NOMO-1 (cell line): ENCODE measurements around the gene ATP6V0B.

Source experiments
- DNase-seq, 2 experiments: peaks; one replicate each; lab custom pipeline; 2025; ENCODE audit not compliant: unreplicated experiment in 2 of 2; lab: John Stamatoyannopoulos, UW

ATP6V0B gene

GRCh38 chr1:44024903-44025525 lies 50.3 kb downstream of the ATP6V0B start:
- no peak for DNase-seq

- no peak for DNase-seq
These were observed 51.1 kb downstream of the ATP6V0B start for GRCh38 chr1:44025816-44026215.

GRCh38 chr1:44027320-44027719 lies 52.6 kb downstream of the ATP6V0B start:
- DNase-seq: no peak
